ENCODE data around the gene EAF2.
"Not testable (repeated sequence)": the region's sequence is repeated elsewhere in the genome, so short reads cannot be mapped to it uniquely, and the experiment has no call there.

Gene EAF2

GRCh38 chr3:121835465-121835801 is 424 bp downstream of the EAF2 start:
- peak overlapping the region; percentile 75 for H3K27ac ChIP-seq
- no peak for TF ChIP-seq ZFX (IDR thresholded peaks at IDR 0.05)
- TF ChIP-seq CTCF (conservative IDR thresholded peaks at IDR 0.05), result no peak

- H3K27ac ChIP-seq, result no peak overlapping the region
- no peak for TF ChIP-seq ZFX (IDR thresholded peaks at IDR 0.05)
- no peak for TF ChIP-seq CTCF (conservative IDR thresholded peaks at IDR 0.05)
Observed at GRCh38 chr3:121836064-121836463, 1.1 kb downstream of the EAF2 start.

GRCh38 chr3:121836481-121836880 is 1.5 kb downstream of the EAF2 start:
- no peak overlapping the region for H3K27ac ChIP-seq
- TF ChIP-seq CTCF (conservative IDR thresholded peaks at IDR 0.05) (no peak), ZFX (IDR thresholded peaks at IDR 0.05) (no peak)

- no peak for TF ChIP-seq CTCF (conservative IDR thresholded peaks at IDR 0.05)
- no peak for TF ChIP-seq ZFX (IDR thresholded peaks at IDR 0.05)
- H3K27ac ChIP-seq, result no peak overlapping the region
Observed at GRCh38 chr3:121839962-121840361, 5.0 kb downstream of the EAF2 start.

- TF ChIP-seq ZFX (IDR thresholded peaks at IDR 0.05) (no peak), CTCF (conservative IDR thresholded peaks at IDR 0.05) (no peak)
- no peak overlapping the region; the same call in 1 of the 2 replicates for H3K27ac ChIP-seq
Observed at GRCh38 chr3:121844892-121845291, 9.9 kb downstream of the EAF2 start.

- TF ChIP-seq ZFX (IDR thresholded peaks at IDR 0.05) (no peak), CTCF (conservative IDR thresholded peaks at IDR 0.05) (no peak)
- H3K27ac ChIP-seq, result no peak overlapping the region
Observed at GRCh38 chr3:121852256-121852655, 17.2 kb downstream of the EAF2 start.

GRCh38 chr3:121855555-121855954 is 20.5 kb downstream of the EAF2 start:
- H3K27ac ChIP-seq, result no peak overlapping the region
- TF ChIP-seq ZFX (IDR thresholded peaks at IDR 0.05) (no peak), CTCF (conservative IDR thresholded peaks at IDR 0.05) (peak; percentile 79)

- H3K27ac ChIP-seq, result not testable (repeated sequence)
Observed at GRCh38 chr3:121857778-121858177, 22.8 kb downstream of the EAF2 start.

GRCh38 chr3:121863247-121863646 is 28.2 kb downstream of the EAF2 start:
- not testable (repeated sequence) for H3K27ac ChIP-seq

All from C4-2B (cell line).